NCI-H2171 treated with DMSO at 0.1 percent for 48 hours (cell line): Measurements from ENCODE around the gene SAFB2.
A peak's percentile ranks its signal among the peaks of the same experiment; 100 is the strongest.

Source experiments
- DNase-seq: peaks from one replicate; lab custom pipeline; 2025; lab: John Stamatoyannopoulos, UW

Gene SAFB2

GRCh38 chr19:5622465-5623396 lies at the start of gene SAFB2, which contains the start of gene SAFB:
SAFB2 (minus strand) TSS chr19:5622776; CDS start chr19:5622715, 61 bp downstream.
SAFB (plus strand) TSS chr19:5623083; CDS start chr19:5623206, 123 bp downstream.
- DNase-seq = peak; percentile 98

GRCh38 chr19:5671600-5671999 lies 49.0 kb upstream of the SAFB2 start:
- DNase-seq = no peak

DNA sequence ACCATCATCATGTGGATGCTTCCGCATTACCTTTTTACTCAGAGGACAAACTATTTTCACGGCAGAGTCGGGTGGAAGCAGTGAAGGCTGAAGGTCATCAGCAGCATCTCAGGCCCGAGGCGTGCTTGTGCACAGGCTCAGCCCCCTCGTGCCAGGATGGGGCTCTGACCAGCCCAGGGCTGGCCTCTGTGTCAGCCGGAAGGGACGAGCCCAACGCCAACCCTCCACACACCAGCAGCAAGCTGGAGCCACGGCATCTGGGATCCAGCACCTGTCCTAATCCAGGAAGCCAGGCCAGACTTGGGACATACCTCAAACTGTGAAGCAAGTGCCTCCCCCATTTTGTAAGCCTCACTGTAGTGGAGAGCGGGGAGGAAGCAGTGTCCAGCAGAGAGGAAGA lies 46.6 kb upstream of the SAFB2 start:
- DNase-seq = no peak

DNA sequence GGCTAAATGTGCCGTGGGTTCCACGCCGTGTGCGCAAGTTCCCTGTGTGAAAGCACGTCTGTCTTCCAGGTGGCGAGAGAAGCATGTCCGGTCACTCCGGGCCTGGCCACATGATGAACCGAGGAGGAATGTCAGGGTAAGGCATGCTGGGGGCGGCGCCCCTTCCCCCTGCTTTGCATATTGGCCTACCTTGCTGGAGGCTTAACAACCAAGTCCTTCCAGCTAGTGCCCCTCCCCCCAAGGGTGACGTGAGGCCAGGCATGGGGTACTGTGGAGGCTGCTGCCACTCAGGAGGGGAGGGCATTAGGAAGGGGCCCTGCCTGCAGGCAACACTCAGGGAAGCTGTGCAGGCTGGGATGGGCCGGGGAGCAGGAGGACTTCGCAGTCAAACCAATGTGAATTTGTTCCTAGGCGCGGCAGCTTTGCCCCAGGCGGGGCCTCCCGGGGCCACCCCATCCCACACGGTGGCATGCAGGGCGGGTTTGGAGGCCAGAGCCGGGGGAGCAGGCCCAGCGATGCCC lies 45.2 kb upstream of the SAFB2 start:
- DNase-seq = no peak

- DNase-seq = no peak
These were observed 44.5 kb upstream of the SAFB2 start for GRCh38 chr19:5666921-5667610.

DNA sequence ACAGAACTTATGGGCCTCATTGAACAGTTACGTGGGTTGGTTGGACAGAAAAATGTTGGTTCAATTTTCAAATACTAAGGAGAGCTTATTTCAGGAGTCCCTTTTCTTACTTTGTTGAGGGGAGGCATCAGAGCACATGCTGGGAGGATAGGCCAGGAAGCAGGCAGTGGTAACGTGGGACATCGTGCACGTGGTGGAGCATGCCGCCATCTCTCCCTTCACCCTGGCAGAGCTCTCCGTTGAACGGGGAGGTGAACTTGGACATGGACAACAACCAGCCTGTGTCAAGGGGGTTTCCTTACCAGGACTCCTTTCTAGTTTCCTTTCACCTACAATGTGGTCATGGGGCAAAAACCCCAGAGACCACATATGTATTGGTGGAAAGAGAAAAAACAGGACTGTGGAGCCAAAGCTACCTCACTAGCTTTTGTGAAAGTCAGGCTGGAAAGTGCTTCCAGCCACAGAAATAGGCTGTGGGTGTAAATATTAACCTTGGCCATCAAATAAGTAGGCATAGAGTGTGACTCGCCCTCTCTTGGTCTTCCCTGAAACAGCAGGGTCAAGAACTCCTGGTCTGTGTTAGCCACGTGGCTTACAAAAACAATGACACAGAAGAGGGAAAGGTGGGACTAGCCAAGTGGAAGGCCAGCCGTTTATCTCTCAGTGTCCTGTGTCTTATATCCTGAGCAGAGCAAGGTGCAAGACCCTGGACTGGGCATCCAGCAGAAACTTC lies 43.4 kb upstream of the SAFB2 start:
- no peak for DNase-seq

DNA sequence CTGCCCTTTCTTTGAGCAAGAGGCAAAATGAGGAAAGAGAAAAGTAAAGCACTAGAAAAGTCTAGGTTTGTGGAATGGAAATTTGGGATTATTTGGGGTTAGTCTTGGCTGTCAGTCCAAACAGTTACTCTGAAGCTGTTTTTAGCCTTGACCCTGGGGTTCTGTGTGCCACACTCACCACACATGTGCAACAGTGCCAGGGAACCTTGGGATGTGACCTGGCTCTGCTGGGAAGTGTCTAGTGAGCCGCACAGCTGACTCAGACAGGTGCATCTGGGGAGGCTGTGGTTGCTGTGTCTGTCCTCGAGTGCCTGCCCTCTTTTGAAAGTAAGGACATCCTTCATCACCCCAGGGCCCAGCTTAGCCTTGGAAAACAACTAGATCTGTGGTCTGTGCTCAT lies 41.9 kb upstream of the SAFB2 start:
- no peak for DNase-seq

- no peak for DNase-seq
These were observed 41.3 kb upstream of the SAFB2 start for GRCh38 chr19:5663904-5664303.

DNA sequence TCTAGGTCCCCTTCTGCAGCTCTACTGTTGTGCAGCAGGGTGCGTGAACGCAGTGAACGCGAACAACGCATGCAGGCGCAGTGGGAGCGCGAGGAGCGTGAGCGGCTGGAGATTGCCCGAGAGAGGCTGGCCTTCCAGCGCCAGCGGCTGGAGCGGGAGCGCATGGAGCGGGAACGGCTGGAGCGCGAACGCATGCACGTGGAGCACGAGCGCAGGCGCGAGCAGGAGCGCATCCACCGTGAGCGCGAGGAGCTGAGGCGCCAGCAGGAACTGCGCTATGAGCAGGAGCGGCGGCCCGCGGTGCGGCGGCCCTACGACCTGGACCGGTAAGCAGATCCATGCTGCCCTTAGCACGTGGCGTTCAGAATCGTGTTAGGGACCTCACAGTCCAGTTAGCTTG lies 38.9 kb upstream of the SAFB2 start:
- no peak for DNase-seq

DNA sequence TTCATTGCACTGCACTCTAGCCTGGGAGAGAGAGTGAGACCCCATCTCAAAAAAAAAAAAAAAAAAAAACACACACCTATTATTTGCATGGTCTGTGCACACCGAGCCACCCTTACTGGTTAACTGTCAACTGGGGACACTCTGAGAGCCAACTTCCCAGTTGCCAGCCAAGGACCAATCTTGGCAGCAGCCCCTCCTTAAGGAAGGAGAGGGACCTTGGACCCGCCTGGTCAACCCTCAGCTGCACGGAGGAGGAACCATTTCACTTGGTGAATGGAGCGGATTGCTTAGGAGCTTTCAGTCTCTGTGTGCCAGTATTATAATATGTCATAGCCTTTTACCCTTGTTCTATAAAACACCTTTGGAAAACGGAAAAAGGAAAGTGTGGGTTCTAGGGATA lies 32.8 kb upstream of the SAFB2 start:
- DNase-seq = no peak

DNA sequence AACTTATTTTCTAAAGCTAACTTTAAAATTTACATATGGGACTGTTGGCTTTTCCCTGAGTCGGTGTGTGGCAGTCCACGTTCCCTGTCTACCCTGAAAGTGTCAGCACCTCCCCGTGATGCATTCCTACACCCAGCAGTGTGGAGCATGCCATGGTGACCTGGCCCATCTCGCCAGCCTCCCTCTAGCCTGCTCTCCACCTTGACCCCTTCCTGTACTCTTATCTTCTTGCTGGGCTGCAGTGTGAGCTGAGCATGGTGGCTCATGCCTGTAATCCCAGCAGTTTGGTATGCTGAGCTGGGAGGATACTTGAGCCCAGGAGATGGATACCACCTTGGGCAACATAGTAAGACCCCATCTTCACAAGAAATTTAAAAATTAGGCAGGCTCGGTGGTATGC lies 32.4 kb upstream of the SAFB2 start:
- DNase-seq = no peak

GRCh38 chr19:5652261-5652660 lies 29.7 kb upstream of the SAFB2 start:
- DNase-seq = no peak

DNA sequence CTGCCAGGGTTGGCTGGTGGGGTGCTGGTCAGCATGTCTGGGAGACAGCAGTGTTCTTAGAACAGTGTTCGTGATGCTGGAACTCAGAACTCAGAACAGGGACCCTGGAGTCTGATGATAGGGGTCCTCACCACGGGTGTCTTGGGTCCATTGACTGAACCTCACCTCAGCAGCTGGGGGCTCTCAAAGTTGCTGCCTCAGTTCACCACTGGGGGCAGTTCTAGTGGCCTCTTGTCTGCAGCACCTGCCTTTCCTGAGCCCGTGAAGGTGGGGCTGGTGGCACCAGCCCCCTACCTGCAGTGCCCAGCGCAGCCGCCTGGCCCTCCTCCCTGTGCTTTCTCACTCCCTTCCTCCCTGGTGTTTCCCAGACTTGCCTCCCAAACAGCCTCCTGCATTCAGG lies 28.8 kb upstream of the SAFB2 start:
- no peak for DNase-seq

GRCh38 chr19:5648464-5648863 lies 25.9 kb upstream of the SAFB2 start:
- no peak for DNase-seq

GRCh38 chr19:5646703-5647102 lies 24.1 kb upstream of the SAFB2 start:
- no peak for DNase-seq

DNA sequence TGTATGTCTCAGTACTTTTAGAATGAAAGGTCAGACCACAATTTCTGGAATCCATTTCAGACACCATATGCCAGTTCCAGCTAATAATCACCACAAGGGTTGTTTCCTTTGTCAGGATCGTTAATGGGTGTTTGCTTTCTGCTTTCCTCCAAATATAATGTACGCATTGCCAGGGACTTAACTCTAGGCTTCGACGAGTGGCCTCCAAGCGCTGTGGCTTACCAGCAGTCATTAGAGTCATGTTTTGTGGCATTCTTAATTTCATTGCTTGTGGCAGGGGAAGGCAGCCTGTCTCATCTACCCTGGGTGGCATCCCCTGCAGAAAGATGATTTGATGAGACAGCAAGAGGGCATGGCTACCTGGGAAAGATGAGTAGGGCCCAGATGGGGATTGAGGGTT lies 22.8 kb upstream of the SAFB2 start:
- no peak for DNase-seq

DNA sequence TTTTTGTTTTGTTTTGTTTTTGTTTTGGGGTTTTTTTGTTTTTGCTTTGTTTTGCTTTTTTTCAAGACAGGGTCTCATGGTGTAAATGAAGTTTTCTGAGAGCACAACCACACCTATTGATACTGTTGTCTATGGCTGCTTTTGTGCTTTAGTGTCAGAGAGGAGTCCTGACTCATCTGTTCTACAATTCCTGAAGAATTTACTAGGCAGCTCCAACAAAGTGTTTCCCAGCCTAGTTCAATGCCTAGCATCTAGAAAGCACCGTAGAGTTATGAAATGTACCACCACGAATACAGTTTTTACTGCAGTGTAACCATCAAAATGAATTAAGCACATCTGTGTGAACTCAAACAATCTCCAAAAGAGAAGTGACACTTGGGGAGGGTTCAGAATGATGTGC lies 21.5 kb upstream of the SAFB2 start:
- no peak for DNase-seq

DNA sequence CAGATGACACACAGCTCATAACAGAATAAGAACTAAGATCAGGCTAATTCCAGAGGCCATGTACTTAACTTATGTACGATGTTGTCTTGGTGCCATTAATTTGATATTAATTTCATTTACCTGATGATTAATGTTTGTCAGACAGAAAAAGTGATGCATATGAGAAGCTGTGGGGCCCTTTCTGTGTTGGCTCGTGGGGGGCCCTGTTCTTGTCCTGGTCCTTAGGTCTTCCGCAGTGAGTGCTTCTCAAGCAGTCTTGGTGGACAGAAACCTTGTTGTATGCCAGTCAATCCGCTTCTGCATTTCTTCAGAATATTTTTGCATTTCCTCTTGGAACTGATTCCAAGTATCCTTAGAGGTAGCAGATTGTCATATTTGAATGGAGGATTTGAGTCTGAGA lies 20.5 kb upstream of the SAFB2 start:
- DNase-seq = no peak

GRCh38 chr19:5642204-5642603 lies 19.6 kb upstream of the SAFB2 start:
- no peak for DNase-seq

- DNase-seq = no peak
These were observed 18.6 kb upstream of the SAFB2 start for GRCh38 chr19:5641171-5641570.

DNA sequence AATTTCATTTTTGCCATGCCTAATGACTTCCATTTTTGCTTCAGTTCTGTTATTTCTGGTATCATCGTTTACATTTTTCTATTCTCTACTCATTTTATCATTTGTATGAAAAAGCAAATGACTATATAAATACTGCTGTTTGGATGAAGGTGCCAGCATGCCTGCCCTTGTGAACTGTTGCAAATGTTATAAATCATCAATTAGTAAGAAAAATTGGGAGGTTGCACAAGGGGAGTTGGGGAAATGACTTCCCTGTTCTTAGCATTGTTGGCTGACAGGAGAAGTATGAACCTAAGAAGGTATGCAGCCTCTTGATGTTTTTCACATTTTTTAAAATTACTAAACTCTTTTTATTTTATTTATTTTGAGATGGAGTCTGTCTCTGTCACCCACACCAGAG lies 15.4 kb upstream of the SAFB2 start:
- no peak for DNase-seq

GRCh38 chr19:5635427-5635826 lies 12.9 kb upstream of the SAFB2 start:
- no peak for DNase-seq
